Measurements from ENCODE around the gene AADACL3.

- no peak for TF ChIP-seq POLR2A (IDR thresholded peaks at IDR 0.05; ENCODE audit: low read depth, low read length)
- TF ChIP-seq POLR2AphosphoS5 (IDR thresholded peaks at IDR 0.05; ENCODE audit: low read depth, low read length): no peak
Observed at GRCh38 chr1:12757836-12758235, 41.9 kb downstream of the AADACL3 start.
